LNCAP (cell line): Measurements from ENCODE around the gene LRP2.

Source experiments
- CTCF ChIP-seq: fragments of 450-650 bp; IDR thresholded peaks from 2 replicates; pipeline ENCODE4 v1.5.1; 2017; ENCODE audit warnings: mild to moderate bottlenecking

LRP2 gene

DNA sequence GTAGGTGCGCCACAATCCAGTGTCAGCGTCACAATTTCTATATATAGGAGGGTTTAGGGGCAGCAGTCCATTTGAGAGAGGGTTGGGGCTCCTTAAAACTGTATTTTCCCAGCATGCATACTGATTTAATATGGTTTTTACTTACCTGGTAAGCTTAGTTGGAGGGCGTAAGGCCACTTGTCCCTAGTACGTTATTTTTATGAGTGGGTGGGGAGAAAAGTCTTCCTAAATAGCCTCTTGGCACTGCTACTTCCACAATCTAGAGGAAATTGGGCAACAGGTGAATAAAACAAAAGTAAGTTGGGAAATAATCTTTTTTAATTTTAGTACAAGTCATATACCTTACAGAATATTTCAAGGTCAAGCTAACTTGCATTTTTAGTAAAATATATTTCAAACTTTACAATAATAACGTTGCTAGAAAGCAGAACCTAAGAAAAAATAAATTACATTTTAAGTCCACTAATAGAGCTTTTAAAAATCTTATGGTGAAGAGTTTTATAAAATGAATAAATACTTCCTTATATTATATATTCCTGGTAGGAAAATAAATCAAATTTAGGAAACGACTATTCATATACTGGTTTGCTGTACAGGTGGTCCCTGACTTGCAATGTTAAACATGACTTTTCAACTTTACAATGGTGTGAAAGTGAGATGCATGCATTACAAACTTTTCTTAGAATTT lies 272.1 kb downstream of the LRP2 start:
- TF ChIP-seq CTCF: no peak

GRCh38 chr2:169089182-169089581 lies 273.2 kb downstream of the LRP2 start:
- no peak for TF ChIP-seq CTCF

DNA sequence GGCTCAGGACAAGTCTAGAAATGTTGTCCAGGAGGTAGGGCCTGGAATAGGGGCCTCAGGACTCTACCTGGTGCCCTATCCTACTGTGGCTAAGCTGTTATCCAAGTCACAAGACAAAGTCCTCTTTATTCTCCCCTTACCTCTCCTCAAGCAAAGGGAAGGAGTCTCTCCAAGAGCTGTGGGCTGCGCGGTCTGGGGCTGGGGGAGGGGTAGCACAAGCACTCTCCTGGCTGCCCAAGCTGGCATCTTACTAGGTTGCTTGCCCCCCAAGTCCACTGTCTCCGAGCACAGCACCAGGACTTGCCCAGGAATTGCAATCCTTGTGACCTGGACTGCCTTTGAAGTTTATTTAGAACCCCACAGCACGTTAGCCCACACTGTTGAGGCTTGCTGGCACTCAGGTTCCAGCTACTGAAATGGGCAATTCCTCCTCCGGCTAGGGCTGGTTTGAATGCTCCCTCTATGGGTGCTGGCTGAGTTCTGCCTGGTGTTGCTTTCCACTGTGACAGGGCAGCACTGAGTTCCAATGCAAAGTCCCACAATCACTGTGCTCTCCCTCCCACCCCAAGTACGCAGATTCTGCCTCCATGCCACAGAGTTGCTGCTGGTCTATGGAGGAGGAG lies 274.5 kb downstream of the LRP2 start:
- TF ChIP-seq CTCF: no peak

- no peak for TF ChIP-seq CTCF
Measured at GRCh38 chr2:169086893-169087467, 275.4 kb downstream of the LRP2 start.

- TF ChIP-seq CTCF: no peak
Measured at GRCh38 chr2:169082995-169083394, 279.3 kb downstream of the LRP2 start.

DNA sequence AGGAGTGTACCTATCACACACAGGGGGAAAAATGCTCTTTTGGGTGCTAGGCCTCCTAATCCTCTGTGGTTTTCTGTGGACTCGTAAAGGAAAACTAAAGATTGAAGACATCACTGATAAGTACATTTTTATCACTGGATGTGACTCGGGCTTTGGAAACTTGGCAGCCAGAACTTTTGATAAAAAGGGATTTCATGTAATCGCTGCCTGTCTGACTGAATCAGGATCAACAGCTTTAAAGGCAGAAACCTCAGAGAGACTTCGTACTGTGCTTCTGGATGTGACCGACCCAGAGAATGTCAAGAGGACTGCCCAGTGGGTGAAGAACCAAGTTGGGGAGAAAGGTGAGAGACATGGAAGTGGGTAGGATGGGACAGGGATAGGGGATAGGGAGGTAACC lies 280.8 kb downstream of the LRP2 start:
- TF ChIP-seq CTCF: no peak

GRCh38 chr2:169080250-169081069 lies 281.9 kb downstream of the LRP2 start:
- TF ChIP-seq CTCF: no peak
